ENCODE data around the gene MYO15B.

MYO15B gene

GRCh38 chr17:75632863-75633485, 45.4 kb downstream of the MYO15B start, which contains the start of gene SMIM5:
Gene SMIM5, plus strand, starts transcription at chr17:75633434. Its CDS starts 6,768 bp downstream, at chr17:75640202.
- Histone ChIP-seq H3K27me3 (replicated peaks) (no peaks in the 10 kb centered on the region), H3K36me3 (replicated peaks) (no peaks in the 10 kb centered on the region), H3K27ac (peak within 1 kb of the TSS; percentile 45), H3K4me3 (ENCODE audit: low read depth, low read length) (no peak within 1 kb of the TSS)
- peak; percentile 98 for TF ChIP-seq CTCF (IDR thresholded peaks at IDR 0.05; ENCODE audit: low read depth, low read length, missing control alignments)
- in situ Hi-C loops (cut with HindIII; ENCODE audit: low pct_ligation_motif_present, low sequenced_read_pairs), result no loop called here
- peak; percentile 86 for DNase-seq

- peak; percentile 85 for TF ChIP-seq CTCF (IDR thresholded peaks at IDR 0.05; ENCODE audit: low read depth, low read length, missing control alignments)
- H3K4me3 ChIP-seq (ENCODE audit: low read depth, low read length), result no peak overlapping the region
- no peaks in the 10 kb centered on the region for H3K27me3 ChIP-seq (replicated peaks)
- H3K27ac ChIP-seq, result peak overlapping the region; percentile 45
- DNase-seq, result peak; percentile 92
- in situ Hi-C loops (cut with HindIII; ENCODE audit: low pct_ligation_motif_present, low sequenced_read_pairs), result no loop called here
- no peaks in the 10 kb centered on the region for H3K36me3 ChIP-seq (replicated peaks)
These were observed 46.1 kb downstream of the MYO15B start for GRCh38 chr17:75633486-75634375.

GRCh38 chr17:75634376-75634740, 46.8 kb downstream of the MYO15B start:
- in situ Hi-C loops (cut with HindIII; ENCODE audit: low pct_ligation_motif_present, low sequenced_read_pairs), result no loop called here
- Histone ChIP-seq H3K4me3 (ENCODE audit: low read depth, low read length) (no peak overlapping the region), H3K27me3 (replicated peaks) (no peaks in the 10 kb centered on the region), H3K27ac (no peak overlapping the region), H3K36me3 (replicated peaks) (no peaks in the 10 kb centered on the region)
- no peak for TF ChIP-seq CTCF (IDR thresholded peaks at IDR 0.05; ENCODE audit: low read depth, low read length, missing control alignments)
- DNase-seq, result no peak

GRCh38 chr17:75634754-75635609, 47.4 kb downstream of the MYO15B start:
- no peaks in the 10 kb centered on the region for H3K27me3 ChIP-seq (replicated peaks)
- no peak for TF ChIP-seq CTCF (IDR thresholded peaks at IDR 0.05; ENCODE audit: low read depth, low read length, missing control alignments)
- H3K36me3 ChIP-seq (replicated peaks), result no peaks in the 10 kb centered on the region
- no peak overlapping the region for H3K4me3 ChIP-seq (ENCODE audit: low read depth, low read length)
- H3K27ac ChIP-seq, result no peak overlapping the region
- DNase-seq, result no peak
- in situ Hi-C loops (cut with HindIII; ENCODE audit: low pct_ligation_motif_present, low sequenced_read_pairs), result no loop called here

- DNase-seq, result no peak
- in situ Hi-C loops (cut with HindIII; ENCODE audit: low pct_ligation_motif_present, low sequenced_read_pairs), result no loop called here
- H3K27ac ChIP-seq, result no peak overlapping the region
- no peak overlapping the region for H3K4me3 ChIP-seq (ENCODE audit: low read depth, low read length)
- TF ChIP-seq CTCF (IDR thresholded peaks at IDR 0.05; ENCODE audit: low read depth, low read length, missing control alignments), result no peak
- H3K36me3 ChIP-seq (replicated peaks), result no peaks in the 10 kb centered on the region
- no peaks in the 10 kb centered on the region for H3K27me3 ChIP-seq (replicated peaks)
These were observed 48.1 kb downstream of the MYO15B start for GRCh38 chr17:75635610-75636202.
